SU-DHL-6 (cell line): ENCODE data around the gene KCTD10.

Experiments used
- H2AFZ ChIP-seq: fragments of 200-600 bp; sonication (generic); 2 replicates; pipeline ENCODE4 v1.6.1; 2014; ENCODE audit warnings: low read depth, mild to moderate bottlenecking, moderate library complexity, mixed read lengths, antibody characterized with exemption, low read length; ENCODE audit not compliant: severe bottlenecking
- H3F3A ChIP-seq: fragments of 200-600 bp; shearing (Covaris generic); 2 replicates; pipeline ENCODE4 v1.6.0; 2016; ENCODE audit warnings: antibody characterized with exemption, mild to moderate bottlenecking; ENCODE audit not compliant: insufficient read depth
- H3K27ac ChIP-seq: fragments of 200-600 bp; sonication (generic); 2 replicates; pipeline ENCODE4 v1.5.1; 2016; ENCODE audit warnings: low read depth, mild to moderate bottlenecking, low read length, moderate library complexity, mixed read lengths
- H3K27me3 ChIP-seq: fragments of 200-600 bp; sonication (generic), shearing (Covaris generic); 2 replicates; pipeline ENCODE4 v1.6.0; 2014; ENCODE audit warnings: mild to moderate bottlenecking, low read length
- H3K36me3 ChIP-seq: fragments of 200-600 bp; sonication (generic); 2 replicates; pipeline ENCODE4 v1.6.1; 2014; ENCODE audit warnings: mild to moderate bottlenecking, low read length, mixed read lengths
- H3K4me2 ChIP-seq: fragments of 300-600, 200-600 bp; shearing (Covaris generic), sonication (generic); 2 replicates; pipeline ENCODE4 v1.6.0; 2014; ENCODE audit warnings: low read length, low read depth, mild to moderate bottlenecking; ENCODE audit not compliant: poor library complexity, severe bottlenecking
- H3K4me3 ChIP-seq: fragments of 200-600 bp; sonication (generic); 2 replicates; pipeline ENCODE4 v1.5.1; 2014; ENCODE audit warnings: antibody characterized with exemption, low read length, mild to moderate bottlenecking, mixed read lengths; ENCODE audit not compliant: insufficient read depth, poor library complexity, severe bottlenecking
- H3K79me2 ChIP-seq: fragments of 200-600 bp; sonication (generic); 2 replicates; pipeline ENCODE4 v1.6.1; 2014; ENCODE audit warnings: mild to moderate bottlenecking, low read length, moderate library complexity; ENCODE audit not compliant: insufficient read depth
- H3K9ac ChIP-seq: fragments of 200-600 bp; sonication (generic); 2 replicates; pipeline ENCODE4 v1.7.0; 2014; ENCODE audit warnings: mild to moderate bottlenecking, low read length
- H3K9me2 ChIP-seq: fragments of 200-600 bp; sonication (generic); replicated peaks from 2 replicates; pipeline ENCODE4 v1.6.1; 2014; ENCODE audit warnings: low read length; ENCODE audit not compliant: insufficient read depth
- H3K9me3 ChIP-seq: fragments of 200-600 bp; sonication (generic); 2 replicates; pipeline ENCODE4 v1.6.1; 2014; ENCODE audit warnings: low read length, mixed read lengths; ENCODE audit not compliant: insufficient read depth
- H4K20me1 ChIP-seq: fragments of 200-600 bp; sonication (generic); 2 replicates; pipeline ENCODE4 v1.6.1; 2014; ENCODE audit warnings: low read depth, mild to moderate bottlenecking, antibody characterized with exemption, low read length, moderate library complexity, mixed read lengths
- CTCF ChIP-seq: fragments of 200-600 bp; sonication (generic); IDR thresholded peaks from one replicate; pipeline ENCODE4 v1.5.1; 2017; ENCODE audit warnings: antibody characterized with exemption, mild to moderate bottlenecking, low read length, moderate library complexity; ENCODE audit not compliant: insufficient read depth, poor library complexity, severe bottlenecking
- EZH2phosphoT487 ChIP-seq: fragments of 200-600 bp; sonication (generic), shearing (Covaris generic); conservative IDR thresholded peaks from 2 replicates; pipeline ENCODE4 v1.6.1; 2018; ENCODE audit warnings: mild to moderate bottlenecking, antibody characterized with exemption, low read length, moderate library complexity, mixed read lengths

KCTD10 gene

GRCh38 chr12:109483346-109483745, 6.2 kb upstream of the KCTD10 start:
- H4K20me1 ChIP-seq: no peaks in the 10 kb centered on the region
- H3F3A ChIP-seq: no peaks in the 10 kb centered on the region
- H3K79me2 ChIP-seq: peaks cover 6% of the 10 kb centered on the region
- no peak overlapping the region for H3K4me3 ChIP-seq
- TF ChIP-seq EZH2phosphoT487: no peak
- no peak for TF ChIP-seq CTCF
- H3K9me3 ChIP-seq: no peaks in the 10 kb centered on the region
- no peak overlapping the region for H3K4me2 ChIP-seq
- no peaks in the 10 kb centered on the region for H3K27me3 ChIP-seq
- no peaks in the 10 kb centered on the region for H3K9me2 ChIP-seq
- H3K9ac ChIP-seq: no peak overlapping the region
- H2AFZ ChIP-seq: no peak overlapping the region
- no peak overlapping the region for H3K27ac ChIP-seq
- H3K36me3 ChIP-seq: no peaks in the 10 kb centered on the region

GRCh38 chr12:109482894-109483293, 5.8 kb upstream of the KCTD10 start:
- no peaks in the 10 kb centered on the region for H3K36me3 ChIP-seq
- H3F3A ChIP-seq: no peaks in the 10 kb centered on the region
- no peak overlapping the region for H2AFZ ChIP-seq
- H3K9me2 ChIP-seq: no peaks in the 10 kb centered on the region
- no peaks in the 10 kb centered on the region for H3K27me3 ChIP-seq
- no peak overlapping the region for H3K4me3 ChIP-seq
- H3K79me2 ChIP-seq: peaks cover 11% of the 10 kb centered on the region
- no peak overlapping the region for H3K9ac ChIP-seq
- H4K20me1 ChIP-seq: no peaks in the 10 kb centered on the region
- H3K4me2 ChIP-seq: no peak overlapping the region
- no peaks in the 10 kb centered on the region for H3K9me3 ChIP-seq
- TF ChIP-seq CTCF (no peak), EZH2phosphoT487 (no peak)
- H3K27ac ChIP-seq: no peak overlapping the region

- no peaks in the 10 kb centered on the region for H3K36me3 ChIP-seq
These were observed 5.4 kb upstream of the KCTD10 start for GRCh38 chr12:109482491-109482890.

More at GRCh38 chr12:109482491-109482890, 5.4 kb upstream of the KCTD10 start:
- H4K20me1 ChIP-seq: no peaks in the 10 kb centered on the region
- no peak overlapping the region for H3K9ac ChIP-seq
- H3K79me2 ChIP-seq: peaks cover 14% of the 10 kb centered on the region
- H3K4me2 ChIP-seq: no peak overlapping the region
- no peak overlapping the region for H3K27ac ChIP-seq
- TF ChIP-seq EZH2phosphoT487 (no peak), CTCF (no peak)
- no peaks in the 10 kb centered on the region for H3F3A ChIP-seq
- no peak overlapping the region for H2AFZ ChIP-seq
- H3K9me3 ChIP-seq: no peaks in the 10 kb centered on the region
- no peaks in the 10 kb centered on the region for H3K9me2 ChIP-seq
- no peak overlapping the region for H3K4me3 ChIP-seq
- no peaks in the 10 kb centered on the region for H3K27me3 ChIP-seq
